DOHH2 (cell line): Measurements from ENCODE around the gene NAV2.

Experiments
- H3F3A ChIP-seq: fragments of 200-600 bp; sonication (generic), shearing (Covaris generic); 2 replicates; pipeline ENCODE4 v1.6.0; 2016; ENCODE audit warnings: antibody characterized with exemption, mild to moderate bottlenecking; ENCODE audit not compliant: control insufficient read depth, insufficient read depth
- H3K27ac ChIP-seq: fragments of 200-600 bp; sonication (generic); 2 replicates; pipeline ENCODE4 v1.5.1; 2014; ENCODE audit warnings: low read depth, mild to moderate bottlenecking, low read length, moderate library complexity
- H3K27me3 ChIP-seq: fragments of 200-600 bp; sonication (generic); 2 replicates; pipeline ENCODE4 v1.6.1; 2014; ENCODE audit warnings: mild to moderate bottlenecking, low read length, mixed read lengths; ENCODE audit not compliant: control insufficient read depth
- H3K36me3 ChIP-seq: fragments of 200-600 bp; sonication (generic); 2 replicates; pipeline ENCODE4 v1.6.1; 2014; ENCODE audit warnings: mild to moderate bottlenecking, low read length, moderate library complexity, mixed read lengths; ENCODE audit not compliant: control insufficient read depth
- H3K4me1 ChIP-seq: fragments of 200-600 bp; sonication (generic); 2 replicates; pipeline ENCODE4 v1.6.1; 2014; ENCODE audit warnings: mild to moderate bottlenecking, low read length, mixed read lengths; ENCODE audit not compliant: control insufficient read depth
- H3K4me2 ChIP-seq: fragments of 200-600 bp; sonication (generic); 2 replicates; pipeline ENCODE4 v1.6.0; 2014; ENCODE audit warnings: mild to moderate bottlenecking, low read length, moderate library complexity
- H3K4me3 ChIP-seq: fragments of 200-600 bp; sonication (generic); 2 replicates; pipeline ENCODE4 v1.5.1; 2014; ENCODE audit warnings: mild to moderate bottlenecking, low read length, mixed read lengths
- H3K79me2 ChIP-seq: fragments of 200-600 bp; sonication (generic); 2 replicates; pipeline ENCODE4 v1.6.1; 2014; ENCODE audit warnings: mild to moderate bottlenecking, low read length, mixed read lengths; ENCODE audit not compliant: control insufficient read depth
- H3K9me2 ChIP-seq: fragments of 200-600 bp; sonication (generic); replicated peaks from 2 replicates; pipeline ENCODE4 v1.6.1; 2014; ENCODE audit warnings: mild to moderate bottlenecking, low read length, mixed read lengths; ENCODE audit not compliant: control insufficient read depth
- H3K9me3 ChIP-seq: fragments of 200-600 bp; sonication (generic); 2 replicates; pipeline ENCODE4 v1.6.1; 2014; ENCODE audit warnings: antibody characterized with exemption, low read length, mixed read lengths; ENCODE audit not compliant: control insufficient read depth, insufficient read depth
- H4K20me1 ChIP-seq: fragments of 200-600 bp; sonication (generic); 2 replicates; pipeline ENCODE4 v1.6.0; 2014; ENCODE audit warnings: low read depth, mild to moderate bottlenecking, antibody characterized with exemption, low read length, moderate library complexity; ENCODE audit not compliant: control insufficient read depth, insufficient read depth
- EZH2phosphoT487 ChIP-seq: fragments of 200-600 bp; sonication (generic); IDR thresholded peaks from 2 replicates; pipeline ENCODE4 v1.6.1; 2017; ENCODE audit warnings: borderline replicate concordance, mild to moderate bottlenecking, antibody characterized with exemption, low read length, moderate library complexity, mixed read lengths
- TF ChIP-seq, protein P1 (sequence below): fragments of 200-600 bp; sonication (generic); IDR thresholded peaks from one replicate; pipeline ENCODE4 v1.5.1; 2014; ENCODE audit warnings: antibody characterized with exemption, mild to moderate bottlenecking, low read depth, low read length; ENCODE audit not compliant: poor library complexity, severe bottlenecking

Gene NAV2

DNA sequence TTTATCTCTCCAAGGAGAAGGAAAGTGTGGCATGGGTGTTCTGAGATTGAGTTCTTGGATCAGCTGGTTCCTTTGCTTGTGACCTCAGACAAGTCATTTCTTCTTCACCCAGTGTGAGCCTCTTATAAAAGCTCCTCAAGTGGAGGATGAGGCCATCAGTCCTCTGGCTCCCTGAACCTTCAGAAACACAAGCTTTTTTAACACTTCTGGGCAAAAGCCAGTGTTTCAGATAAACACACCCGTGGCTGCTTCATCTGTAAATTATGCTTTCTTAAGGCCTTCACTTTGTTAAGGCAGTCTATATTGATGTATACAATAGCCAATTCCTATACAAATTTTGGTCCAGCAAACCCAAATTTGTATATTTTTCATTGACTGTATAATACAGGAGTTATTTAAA is 267.8 kb downstream of the NAV2 start:
- Histone ChIP-seq H3K27ac (no peak overlapping the region), H3K27me3 (0 out of 2 replicates have a peak, but pooled peaks cover 2% of the 10 kb centered on the region), H3K79me2 (no peaks in the 10 kb centered on the region), H3K9me2 (no peaks in the 10 kb centered on the region), H4K20me1 (no peaks in the 10 kb centered on the region), H3K4me1 (no peaks in the 10 kb centered on the region), H3K4me2 (no peak overlapping the region), H3K36me3 (no peaks in the 10 kb centered on the region), H3F3A (no peaks in the 10 kb centered on the region), H3K4me3 (no peak overlapping the region), H3K9me3 (no peaks in the 10 kb centered on the region)
- no peak for TF ChIP-seq EZH2phosphoT487
- TF ChIP-seq, protein P1, sequence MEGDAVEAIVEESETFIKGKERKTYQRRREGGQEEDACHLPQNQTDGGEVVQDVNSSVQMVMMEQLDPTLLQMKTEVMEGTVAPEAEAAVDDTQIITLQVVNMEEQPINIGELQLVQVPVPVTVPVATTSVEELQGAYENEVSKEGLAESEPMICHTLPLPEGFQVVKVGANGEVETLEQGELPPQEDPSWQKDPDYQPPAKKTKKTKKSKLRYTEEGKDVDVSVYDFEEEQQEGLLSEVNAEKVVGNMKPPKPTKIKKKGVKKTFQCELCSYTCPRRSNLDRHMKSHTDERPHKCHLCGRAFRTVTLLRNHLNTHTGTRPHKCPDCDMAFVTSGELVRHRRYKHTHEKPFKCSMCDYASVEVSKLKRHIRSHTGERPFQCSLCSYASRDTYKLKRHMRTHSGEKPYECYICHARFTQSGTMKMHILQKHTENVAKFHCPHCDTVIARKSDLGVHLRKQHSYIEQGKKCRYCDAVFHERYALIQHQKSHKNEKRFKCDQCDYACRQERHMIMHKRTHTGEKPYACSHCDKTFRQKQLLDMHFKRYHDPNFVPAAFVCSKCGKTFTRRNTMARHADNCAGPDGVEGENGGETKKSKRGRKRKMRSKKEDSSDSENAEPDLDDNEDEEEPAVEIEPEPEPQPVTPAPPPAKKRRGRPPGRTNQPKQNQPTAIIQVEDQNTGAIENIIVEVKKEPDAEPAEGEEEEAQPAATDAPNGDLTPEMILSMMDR, result no peak

- Histone ChIP-seq H3F3A (no peaks in the 10 kb centered on the region), H3K27ac (no peak overlapping the region), H3K4me3 (no peak overlapping the region)
Measured at GRCh38 chr11:19980957-19981669, 268.5 kb downstream of the NAV2 start.

GRCh38 chr11:19982774-19983495 is 270.3 kb downstream of the NAV2 start:
- Histone ChIP-seq H3K79me2 (no peaks in the 10 kb centered on the region), H3K27ac (no peak overlapping the region), H3K9me3 (no peaks in the 10 kb centered on the region), H3K9me2 (no peaks in the 10 kb centered on the region), H3K4me1 (no peaks in the 10 kb centered on the region), H3K4me2 (no peak overlapping the region), H3K27me3 (0 out of 2 replicates have a peak, but pooled peaks cover 2% of the 10 kb centered on the region), H3K4me3 (no peak overlapping the region), H3K36me3 (no peaks in the 10 kb centered on the region), H4K20me1 (no peaks in the 10 kb centered on the region), H3F3A (no peaks in the 10 kb centered on the region)
- TF ChIP-seq, protein P1, result no peak
- TF ChIP-seq EZH2phosphoT487, result no peak

More at GRCh38 chr11:19980957-19981669, 268.5 kb downstream of the NAV2 start:
- no peaks in the 10 kb centered on the region for H3K4me1 ChIP-seq
- no peaks in the 10 kb centered on the region for H3K9me3 ChIP-seq
- 0 out of 2 replicates have a peak, but pooled peaks cover 2% of the 10 kb centered on the region for H3K27me3 ChIP-seq
- no peak overlapping the region for H3K4me2 ChIP-seq
- H3K79me2 ChIP-seq, result no peaks in the 10 kb centered on the region
- TF ChIP-seq, protein P1, result no peak
- TF ChIP-seq EZH2phosphoT487, result no peak
- H3K36me3 ChIP-seq, result no peaks in the 10 kb centered on the region
- H3K9me2 ChIP-seq, result no peaks in the 10 kb centered on the region
- H4K20me1 ChIP-seq, result no peaks in the 10 kb centered on the region
